Stimulated activated naive CD8-positive, alpha-beta T cell treated with anti-CD3 and anti-CD28 coated beads, Interleukin-15, Interleukin-2, amounts not matched to agents 100 ng/mL and 50 ng/mL, for 24 hours (primary cell): Measurements from ENCODE around the gene TRIM45.
"Not testable (repeated sequence)": the region's sequence is repeated elsewhere in the genome, so short reads cannot be mapped to it uniquely, and the experiment has no call there.

Experiments used
- H3K27ac Mint-ChIP-seq: one replicate; pipeline ENCODE4 v1.8.0; 2021; ENCODE audit warnings: mild to moderate bottlenecking, mixed read lengths
- H3K27me3 Mint-ChIP-seq: one replicate; pipeline ENCODE4 v1.8.0; 2021; ENCODE audit warnings: mixed read lengths
- H3K36me3 Mint-ChIP-seq: one replicate; pipeline ENCODE4 v1.8.0; 2021; ENCODE audit warnings: low read depth, mixed read lengths
- H3K4me1 Mint-ChIP-seq: one replicate; pipeline ENCODE4 v1.8.0; 2021; ENCODE audit warnings: low read depth, mixed read lengths
- H3K4me3 Mint-ChIP-seq: one replicate; pipeline ENCODE4 v1.8.0; 2021; ENCODE audit warnings: mild to moderate bottlenecking, mixed read lengths
- H3K9me3 Mint-ChIP-seq: one replicate; pipeline ENCODE4 v1.8.0; 2021; ENCODE audit warnings: mixed read lengths

Gene TRIM45

GRCh38 chr1:117121589-117122329 is at the start of gene TRIM45:
TSS of gene TRIM45 (minus strand) at chr1:117121749. CDS start at chr1:117121201, 548 bp downstream.
- H3K27me3 Mint-ChIP-seq = peaks cover 19% of the 10 kb centered on the region
- H3K4me1 Mint-ChIP-seq = peaks cover 8% of the 10 kb centered on the region
- peak within 1 kb of the TSS; percentile 74 for H3K27ac Mint-ChIP-seq
- H3K36me3 Mint-ChIP-seq = no peaks in the 10 kb centered on the region
- H3K4me3 Mint-ChIP-seq = peak within 1 kb of the TSS; percentile 78
- H3K9me3 Mint-ChIP-seq = no peaks in the 10 kb centered on the region

GRCh38 chr1:117169871-117170596 is 48.5 kb upstream of the TRIM45 start:
- Mint-ChIP-seq H3K9me3 (no peaks in the 10 kb centered on the region), H3K4me3 (no peak overlapping the region), H3K27ac (no peak overlapping the region), H3K36me3 (no peaks in the 10 kb centered on the region), H3K4me1 (peaks cover 4% of the 10 kb centered on the region), H3K27me3 (no peaks in the 10 kb centered on the region)

DNA sequence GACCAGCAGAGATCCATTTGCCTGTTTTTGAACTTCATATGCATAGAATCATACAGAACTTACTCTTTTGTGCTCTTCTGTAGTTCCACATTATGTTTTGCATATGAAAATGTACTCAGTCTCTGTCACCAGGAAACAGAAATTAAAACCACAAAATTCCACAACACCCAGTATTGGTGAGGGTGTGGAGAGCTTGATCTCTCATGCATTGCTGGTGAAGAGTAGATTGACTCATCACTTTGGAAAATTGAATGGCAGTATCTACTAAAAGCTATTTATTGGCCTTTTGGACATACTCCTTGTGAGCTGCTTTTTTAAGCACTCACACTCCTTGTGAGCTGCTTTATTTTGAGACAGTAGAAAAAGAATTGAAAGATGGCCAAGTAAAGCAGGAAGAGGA is 45.9 kb upstream of the TRIM45 start:
- H3K27me3 Mint-ChIP-seq = peaks cover 9% of the 10 kb centered on the region
- no peak overlapping the region for H3K4me3 Mint-ChIP-seq
- H3K4me1 Mint-ChIP-seq = peaks cover 4% of the 10 kb centered on the region
- H3K27ac Mint-ChIP-seq = no peak overlapping the region
- no peaks in the 10 kb centered on the region for H3K9me3 Mint-ChIP-seq
- H3K36me3 Mint-ChIP-seq = no peaks in the 10 kb centered on the region

GRCh38 chr1:117166076-117166475 is 44.5 kb upstream of the TRIM45 start:
- Mint-ChIP-seq H3K27me3 (peaks cover 16% of the 10 kb centered on the region), H3K27ac (no peak overlapping the region), H3K4me3 (no peak overlapping the region)

DNA sequence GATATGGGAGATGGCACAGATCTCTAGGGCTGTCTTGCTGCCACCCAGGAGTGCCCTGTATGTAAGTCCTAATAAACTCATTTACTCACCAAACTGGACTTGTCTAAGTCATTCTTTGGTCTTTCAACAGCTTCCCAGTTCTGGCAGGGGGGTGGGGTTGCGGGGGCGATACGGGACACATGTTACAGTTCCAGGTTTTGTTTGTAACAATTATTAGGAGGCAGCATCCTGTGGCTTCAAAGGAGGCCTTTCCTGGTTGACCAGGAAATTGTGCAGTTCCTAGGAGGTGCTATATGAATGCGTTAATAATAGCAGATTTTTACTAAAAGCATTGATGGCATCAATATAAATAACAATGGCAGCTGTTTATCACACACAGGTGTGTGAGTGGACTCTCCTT is 42.7 kb upstream of the TRIM45 start:
- Mint-ChIP-seq H3K36me3 (no peaks in the 10 kb centered on the region), H3K4me3 (no peak overlapping the region), H3K9me3 (no peaks in the 10 kb centered on the region), H3K4me1 (peaks cover 4% of the 10 kb centered on the region), H3K27ac (no peak overlapping the region), H3K27me3 (peaks cover 30% of the 10 kb centered on the region)

More at GRCh38 chr1:117166076-117166475, 44.5 kb upstream of the TRIM45 start:
- Mint-ChIP-seq H3K4me1 (peaks cover 4% of the 10 kb centered on the region), H3K9me3 (no peaks in the 10 kb centered on the region), H3K36me3 (no peaks in the 10 kb centered on the region)

- H3K4me1 Mint-ChIP-seq = peaks cover 4% of the 10 kb centered on the region
- no peaks in the 10 kb centered on the region for H3K9me3 Mint-ChIP-seq
- no peak overlapping the region for H3K4me3 Mint-ChIP-seq
- no peaks in the 10 kb centered on the region for H3K36me3 Mint-ChIP-seq
- no peak overlapping the region for H3K27ac Mint-ChIP-seq
- H3K27me3 Mint-ChIP-seq = peaks cover 37% of the 10 kb centered on the region
Measured at GRCh38 chr1:117162816-117163215, 41.3 kb upstream of the TRIM45 start.

DNA sequence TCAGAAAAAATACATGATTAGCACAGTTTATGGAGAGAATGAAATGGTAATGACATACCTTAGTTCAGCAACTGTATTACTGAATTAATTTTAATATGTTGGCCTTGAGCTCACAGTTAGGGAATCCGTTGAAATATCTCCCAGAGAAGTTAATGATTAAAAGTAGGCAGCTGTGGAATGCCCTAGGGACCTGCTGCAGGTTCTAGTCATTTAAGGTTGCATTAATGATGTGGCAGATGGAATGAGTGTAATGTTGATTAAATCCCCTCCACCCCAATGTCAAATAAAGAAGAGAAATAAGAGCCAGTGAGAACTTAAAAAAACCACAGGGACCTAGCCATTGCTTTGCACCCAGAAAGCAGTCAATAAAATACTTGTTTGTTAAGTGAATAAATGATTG is 40.3 kb upstream of the TRIM45 start:
- Mint-ChIP-seq H3K27ac (no peak overlapping the region), H3K36me3 (no peaks in the 10 kb centered on the region), H3K4me3 (no peak overlapping the region), H3K4me1 (no peaks in the 10 kb centered on the region), H3K27me3 (peaks cover 37% of the 10 kb centered on the region), H3K9me3 (no peaks in the 10 kb centered on the region)

- H3K9me3 Mint-ChIP-seq, H3K27me3 Mint-ChIP-seq, H3K36me3 Mint-ChIP-seq, H3K4me3 Mint-ChIP-seq, H3K27ac Mint-ChIP-seq, H3K4me1 Mint-ChIP-seq: not testable (repeated sequence)
Measured at GRCh38 chr1:117151305-117151704, 29.8 kb upstream of the TRIM45 start.

DNA sequence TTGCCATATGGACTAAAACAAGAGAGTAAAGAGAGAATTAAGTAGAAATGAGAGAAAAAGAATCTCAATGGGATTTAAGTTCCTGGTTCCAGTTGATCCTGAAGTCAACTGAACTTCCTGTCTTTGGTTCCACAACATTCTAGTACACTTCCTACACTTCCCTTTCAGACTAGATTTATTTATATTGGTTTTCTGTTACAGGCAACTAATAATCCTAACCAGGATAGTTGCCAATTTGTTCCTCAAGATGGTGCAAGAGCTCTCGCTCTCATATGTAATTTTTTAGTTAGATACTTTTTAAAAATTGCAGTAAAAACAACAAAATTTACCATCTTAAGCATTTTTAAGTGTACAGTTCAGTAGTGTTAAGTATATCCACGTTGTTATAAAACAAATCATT is 28.8 kb upstream of the TRIM45 start:
- H3K36me3 Mint-ChIP-seq = no peaks in the 10 kb centered on the region
- H3K4me3 Mint-ChIP-seq = no peak overlapping the region
- no peaks in the 10 kb centered on the region for H3K4me1 Mint-ChIP-seq
- H3K27me3 Mint-ChIP-seq = peaks cover 10% of the 10 kb centered on the region
- no peaks in the 10 kb centered on the region for H3K9me3 Mint-ChIP-seq
- H3K27ac Mint-ChIP-seq = no peak overlapping the region

GRCh38 chr1:117147856-117148588 is 26.5 kb upstream of the TRIM45 start:
- Mint-ChIP-seq H3K27me3 (peaks cover 10% of the 10 kb centered on the region), H3K36me3 (no peaks in the 10 kb centered on the region), H3K4me3 (no peak overlapping the region), H3K9me3 (no peaks in the 10 kb centered on the region), H3K4me1 (no peaks in the 10 kb centered on the region), H3K27ac (no peak overlapping the region)

DNA sequence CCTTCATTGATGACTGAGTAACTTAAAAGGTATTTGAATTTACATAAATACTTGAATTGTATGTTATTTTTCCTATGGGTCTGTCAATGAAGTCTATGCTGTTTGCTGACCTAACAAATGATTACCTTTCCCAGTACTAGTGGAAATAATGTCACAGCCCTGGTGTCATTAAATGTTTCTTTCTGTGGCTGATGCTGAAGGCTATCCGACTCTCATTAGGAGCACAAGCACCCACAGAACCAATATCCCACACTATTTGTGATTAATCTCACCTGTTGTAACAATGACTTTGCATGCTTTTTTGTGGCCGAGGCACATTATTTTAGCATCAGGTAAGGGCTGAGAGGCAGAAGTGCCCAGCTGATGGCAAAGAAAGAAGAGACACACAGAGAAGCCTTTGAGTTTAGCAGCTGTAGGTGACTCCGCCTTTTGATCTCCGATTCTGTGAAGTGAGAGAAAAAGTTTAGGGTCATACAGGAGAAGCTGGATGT is 25.8 kb upstream of the TRIM45 start:
- H3K27me3 Mint-ChIP-seq = peaks cover 10% of the 10 kb centered on the region
- H3K36me3 Mint-ChIP-seq = no peaks in the 10 kb centered on the region
- H3K4me1 Mint-ChIP-seq = no peaks in the 10 kb centered on the region
- no peak overlapping the region for H3K4me3 Mint-ChIP-seq
- H3K27ac Mint-ChIP-seq = no peak overlapping the region
- no peaks in the 10 kb centered on the region for H3K9me3 Mint-ChIP-seq

DNA sequence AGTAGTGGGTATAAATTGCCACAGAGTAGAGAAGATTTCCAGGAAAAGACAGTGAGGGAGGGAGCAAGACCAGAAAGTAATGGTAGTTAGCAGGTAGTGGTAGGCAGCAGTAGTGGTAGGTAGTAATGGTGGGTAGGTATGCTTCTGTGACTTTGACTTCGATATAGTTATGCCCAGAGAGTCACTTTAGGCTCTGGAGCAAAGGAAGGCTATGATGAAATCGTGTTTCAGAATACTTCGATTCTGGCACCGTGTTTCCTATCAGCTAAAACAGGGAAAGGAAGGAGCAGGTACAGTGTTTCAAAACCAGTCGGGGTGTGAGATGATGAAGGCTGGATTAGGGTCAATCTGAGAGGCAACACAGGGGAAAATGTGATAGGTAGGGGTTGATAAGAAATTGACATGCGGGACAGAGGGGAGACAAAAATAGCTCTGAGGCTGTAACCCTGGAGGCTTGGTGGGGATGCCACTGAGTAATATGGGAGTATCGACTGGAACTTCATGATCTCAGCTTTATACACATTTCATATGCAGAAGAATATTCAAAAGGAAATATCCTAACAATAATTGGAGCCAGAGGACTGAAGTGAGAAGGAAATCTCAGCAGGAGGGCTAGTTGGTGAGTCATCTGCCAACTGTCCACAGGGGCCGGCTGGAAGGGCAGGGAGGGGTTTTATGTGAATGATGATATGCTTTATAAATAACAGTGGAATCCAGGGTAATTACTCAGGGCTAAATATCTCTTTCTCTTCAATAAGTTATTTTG is 25.2 kb upstream of the TRIM45 start:
- peaks cover 10% of the 10 kb centered on the region for H3K27me3 Mint-ChIP-seq
- no peaks in the 10 kb centered on the region for H3K36me3 Mint-ChIP-seq
- H3K9me3 Mint-ChIP-seq = no peaks in the 10 kb centered on the region
- H3K4me1 Mint-ChIP-seq = no peaks in the 10 kb centered on the region
- H3K4me3 Mint-ChIP-seq = no peak overlapping the region
- no peak overlapping the region for H3K27ac Mint-ChIP-seq

- H3K4me1 Mint-ChIP-seq = no peaks in the 10 kb centered on the region
- peaks cover 10% of the 10 kb centered on the region for H3K27me3 Mint-ChIP-seq
- no peaks in the 10 kb centered on the region for H3K9me3 Mint-ChIP-seq
- H3K36me3 Mint-ChIP-seq = no peaks in the 10 kb centered on the region
- no peak overlapping the region for H3K4me3 Mint-ChIP-seq
- H3K27ac Mint-ChIP-seq = no peak overlapping the region
Measured at GRCh38 chr1:117146072-117146471, 24.5 kb upstream of the TRIM45 start.

- Mint-ChIP-seq H3K27me3 (peaks cover 10% of the 10 kb centered on the region), H3K9me3 (no peaks in the 10 kb centered on the region), H3K27ac (no peak overlapping the region), H3K4me3 (no peak overlapping the region), H3K36me3 (no peaks in the 10 kb centered on the region), H3K4me1 (no peaks in the 10 kb centered on the region)
Measured at GRCh38 chr1:117143871-117144270, 22.3 kb upstream of the TRIM45 start.
